HTR-8/SVneo (cell line): ENCODE measurements around the gene NEU3.
"Not testable (repeated sequence)": the region's sequence is repeated elsewhere in the genome, so short reads cannot be mapped to it uniquely, and the experiment has no call there.

ENCODE experiments used
- DNase-seq: peaks from one replicate; pipeline ENCODE4 v3.0.0; 2011; ENCODE audit warnings: low spot score, mixed read lengths; ENCODE audit not compliant: insufficient read length
- FAIRE-seq: peaks from 2 replicates; lab custom pipeline; 2011; peaks lifted over from hg19 to GRCh38; lab: Jason Lieb, UNC

The NEU3 gene

GRCh38 chr11:74988541-74989259 is at the start of gene NEU3:
Gene NEU3, plus strand, starts transcription at chr11:74988933. Its CDS starts 128 bp downstream, at chr11:74989061.
- FAIRE-seq, result peak; percentile 95
- DNase-seq, result peak; percentile 88

GRCh38 chr11:74941492-74941891 is 47.2 kb upstream of the NEU3 start:
- DNase-seq (no peak), FAIRE-seq (no peak)

- FAIRE-seq (peak; percentile 9), DNase-seq (no peak)
Observed at GRCh38 chr11:74942073-74942759, 46.5 kb upstream of the NEU3 start.

GRCh38 chr11:74948546-74948897 is 40.2 kb upstream of the NEU3 start:
- DNase-seq (no peak), FAIRE-seq (no peak)

- FAIRE-seq (peak; percentile 100), DNase-seq (peak; percentile 99)
Observed at GRCh38 chr11:74948898-74949752, 39.6 kb upstream of the NEU3 start, which contains the start of the genes SPCS2 and XRRA1. Gene SPCS2, plus strand, starts transcription at chr11:74949266. Its CDS starts 20 bp downstream, at chr11:74949286. Gene XRRA1, minus strand, starts transcription at chr11:74949091. Its CDS starts 8,213 bp downstream, at chr11:74940878.

GRCh38 chr11:74949753-74950137 is 39.0 kb upstream of the NEU3 start:
- FAIRE-seq (no peak), DNase-seq (no peak)

- FAIRE-seq, result no peak
- DNase-seq, result no peak
Observed at GRCh38 chr11:74950374-74950969, 38.3 kb upstream of the NEU3 start.

GRCh38 chr11:74951226-74951625 is 37.5 kb upstream of the NEU3 start:
- FAIRE-seq (no peak), DNase-seq (no peak)

- no peak for FAIRE-seq
- DNase-seq, result no peak
Observed at GRCh38 chr11:74952752-74953151, 36.0 kb upstream of the NEU3 start.

GRCh38 chr11:74953451-74953850 is 35.3 kb upstream of the NEU3 start:
- no peak for FAIRE-seq
- no peak for DNase-seq

GRCh38 chr11:74954199-74954598 is 34.5 kb upstream of the NEU3 start:
- FAIRE-seq (no peak), DNase-seq (no peak)

GRCh38 chr11:74956397-74957015 is 32.2 kb upstream of the NEU3 start:
- no peak for FAIRE-seq
- no peak for DNase-seq

GRCh38 chr11:74957937-74958629 is 30.6 kb upstream of the NEU3 start:
- no peak for DNase-seq
- FAIRE-seq, result no peak

GRCh38 chr11:74960128-74960527 is 28.6 kb upstream of the NEU3 start:
- FAIRE-seq, DNase-seq: not testable (repeated sequence)

GRCh38 chr11:74966651-74967050 is 22.1 kb upstream of the NEU3 start:
- no peak for FAIRE-seq

GRCh38 chr11:74970852-74971395 is 17.8 kb upstream of the NEU3 start:
- FAIRE-seq, result no peak
- no peak for DNase-seq

More at GRCh38 chr11:74966651-74967050, 22.1 kb upstream of the NEU3 start:
- DNase-seq, result no peak

- DNase-seq, result no peak
- no peak for FAIRE-seq
Observed at GRCh38 chr11:74971424-74971823, 17.3 kb upstream of the NEU3 start.

GRCh38 chr11:74978041-74978440 is 10.7 kb upstream of the NEU3 start:
- no peak for DNase-seq
- FAIRE-seq, result no peak

GRCh38 chr11:74980634-74981033 is 8.1 kb upstream of the NEU3 start:
- DNase-seq (no peak), FAIRE-seq (no peak)
